D721Med (cell line): Measurements from ENCODE around the gene ICAM5.

Source experiments
- DNase-seq: peaks from one replicate; pipeline ENCODE4 v3.0.0; 2011; ENCODE audit warnings: low spot score; ENCODE audit not compliant: insufficient read length
- FAIRE-seq: peaks from 2 replicates; lab custom pipeline; 2011; peaks lifted over from hg19 to GRCh38; lab: Jason Lieb, UNC
- TF ChIP-seq, protein P1 (sequence below): IDR thresholded peaks from 2 replicates; pipeline ENCODE4 v1.5.1; 2012; ENCODE audit warnings: mild to moderate bottlenecking, control low read depth; ENCODE audit not compliant: insufficient read depth; ENCODE audit errors: missing control alignments

Gene ICAM5

DNA sequence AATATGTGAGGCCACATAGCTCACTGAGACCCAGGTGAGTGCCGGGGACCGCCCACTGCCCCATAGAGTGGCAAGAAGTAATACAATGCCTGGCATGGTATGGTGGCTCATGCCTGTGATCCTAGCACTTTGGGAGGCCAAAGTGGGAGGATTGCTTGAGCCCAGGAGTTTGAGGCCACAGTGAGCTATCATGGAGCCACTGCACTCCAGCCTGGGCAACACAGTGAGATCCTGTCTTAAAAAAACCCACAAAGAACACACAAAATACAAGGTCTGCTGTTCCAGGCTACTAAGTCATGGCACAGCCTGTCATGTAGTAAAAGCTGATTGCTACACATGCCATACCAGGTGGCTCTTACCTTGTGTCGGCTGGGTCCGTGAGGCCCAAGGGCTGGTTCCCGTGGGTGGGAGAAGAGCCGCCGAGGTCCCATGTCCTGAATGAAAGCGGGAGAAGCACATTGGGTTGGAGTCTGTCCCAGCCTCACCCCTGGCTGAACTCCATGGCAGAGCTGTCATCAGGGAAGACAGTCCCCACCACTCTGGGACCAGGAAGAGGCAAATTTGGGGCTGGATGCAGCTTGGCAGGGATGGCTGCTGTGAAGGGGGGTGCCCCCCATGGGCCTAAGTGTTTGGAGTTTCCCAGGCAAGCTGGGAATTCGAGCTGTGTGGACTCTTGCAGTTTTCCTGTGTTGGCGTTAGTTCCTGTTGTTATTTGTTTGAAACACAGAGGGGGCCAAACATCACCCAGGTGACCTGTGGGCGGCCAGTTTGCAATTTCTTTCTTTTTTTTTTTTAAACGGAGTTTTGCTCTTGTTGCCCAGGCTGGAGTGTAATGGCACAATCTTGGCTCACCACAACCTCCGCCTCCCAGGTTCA lies 29.3 kb downstream of the ICAM5 start:
- TF ChIP-seq, protein P1, sequence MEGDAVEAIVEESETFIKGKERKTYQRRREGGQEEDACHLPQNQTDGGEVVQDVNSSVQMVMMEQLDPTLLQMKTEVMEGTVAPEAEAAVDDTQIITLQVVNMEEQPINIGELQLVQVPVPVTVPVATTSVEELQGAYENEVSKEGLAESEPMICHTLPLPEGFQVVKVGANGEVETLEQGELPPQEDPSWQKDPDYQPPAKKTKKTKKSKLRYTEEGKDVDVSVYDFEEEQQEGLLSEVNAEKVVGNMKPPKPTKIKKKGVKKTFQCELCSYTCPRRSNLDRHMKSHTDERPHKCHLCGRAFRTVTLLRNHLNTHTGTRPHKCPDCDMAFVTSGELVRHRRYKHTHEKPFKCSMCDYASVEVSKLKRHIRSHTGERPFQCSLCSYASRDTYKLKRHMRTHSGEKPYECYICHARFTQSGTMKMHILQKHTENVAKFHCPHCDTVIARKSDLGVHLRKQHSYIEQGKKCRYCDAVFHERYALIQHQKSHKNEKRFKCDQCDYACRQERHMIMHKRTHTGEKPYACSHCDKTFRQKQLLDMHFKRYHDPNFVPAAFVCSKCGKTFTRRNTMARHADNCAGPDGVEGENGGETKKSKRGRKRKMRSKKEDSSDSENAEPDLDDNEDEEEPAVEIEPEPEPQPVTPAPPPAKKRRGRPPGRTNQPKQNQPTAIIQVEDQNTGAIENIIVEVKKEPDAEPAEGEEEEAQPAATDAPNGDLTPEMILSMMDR: no peak
- FAIRE-seq (no peak), DNase-seq (no peak)

DNA sequence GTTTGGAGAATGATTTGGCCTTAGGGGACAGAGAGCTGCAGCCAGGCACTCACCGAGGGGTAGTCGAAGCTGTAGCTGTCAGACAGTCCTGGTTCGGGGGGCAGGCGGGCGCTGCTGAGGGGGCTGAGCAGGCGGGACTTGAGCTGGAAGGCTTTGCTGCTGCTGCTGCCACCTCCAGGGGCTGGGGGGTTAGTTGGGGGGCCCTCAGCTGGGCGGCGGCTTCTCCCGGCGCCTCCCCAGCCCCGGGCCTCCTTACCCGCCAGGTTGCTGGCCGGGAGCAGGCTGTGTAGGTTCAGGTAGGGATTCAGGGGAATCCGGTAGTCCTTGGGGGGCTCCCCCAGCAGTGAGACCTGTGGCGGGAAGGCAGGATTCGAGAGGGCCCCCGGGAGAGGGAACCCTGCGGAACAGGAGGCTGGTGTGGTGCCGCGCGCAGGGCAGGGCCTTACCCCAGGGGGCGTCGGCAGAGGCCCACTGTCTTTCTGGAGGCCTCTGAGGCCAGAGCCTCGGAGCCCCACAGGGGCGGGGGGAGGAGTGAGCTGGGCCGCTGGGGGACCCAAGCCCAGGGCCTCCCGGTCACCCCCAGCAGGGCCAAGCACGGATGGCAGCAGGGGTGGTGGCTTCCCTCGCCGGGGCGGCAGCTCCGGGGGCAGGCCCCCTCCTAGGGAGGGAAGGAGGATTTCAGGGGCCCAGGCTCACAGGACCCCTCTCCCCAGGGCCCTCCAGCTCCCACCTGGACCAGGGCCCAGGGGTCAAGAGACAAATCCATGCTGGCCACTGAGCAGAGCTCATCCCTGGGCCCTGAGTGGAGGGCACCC lies 31.1 kb downstream of the ICAM5 start:
- FAIRE-seq: no peak
- TF ChIP-seq, protein P1: no peak

DNA sequence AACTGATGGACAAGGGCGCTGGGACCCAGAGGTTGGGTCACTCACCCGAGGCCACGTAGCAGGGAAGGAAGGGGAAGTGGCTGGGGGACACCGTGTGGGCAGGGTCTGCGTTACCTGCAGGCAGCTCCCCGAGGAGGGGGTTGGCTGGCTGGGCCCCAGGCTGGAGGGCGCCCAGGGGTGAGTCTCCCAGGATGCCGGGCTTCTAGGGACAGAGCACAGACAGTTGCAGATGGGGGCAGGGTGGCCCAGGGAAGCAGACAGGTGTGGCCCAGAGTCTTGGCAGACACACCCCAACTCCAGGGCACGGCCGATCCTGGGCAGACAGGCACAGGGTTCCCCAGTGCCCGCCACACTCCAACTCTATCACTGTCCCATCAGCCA lies 31.7 kb downstream of the ICAM5 start:
- no peak for DNase-seq
- TF ChIP-seq, protein P1: no peak
- no peak for FAIRE-seq

More for the DNA sequence above, 31.1 kb downstream of the ICAM5 start:
- DNase-seq: no peak

- FAIRE-seq (no peak), DNase-seq (no peak)
- TF ChIP-seq, protein P1: no peak
Observed at GRCh38 chr19:10321874-10322835, 32.4 kb downstream of the ICAM5 start.

GRCh38 chr19:10325732-10326131 lies 36.0 kb downstream of the ICAM5 start:
- TF ChIP-seq, protein P1: no peak
- FAIRE-seq: no peak
- no peak for DNase-seq

- FAIRE-seq (no peak), DNase-seq (no peak)
- TF ChIP-seq, protein P1: no peak
Observed at GRCh38 chr19:10327793-10328192, 38.0 kb downstream of the ICAM5 start.
